A673 (cell line): ENCODE results near the gene INTS15.

ENCODE experiments used
- EZH2 ChIP-seq: fragments of 200-600 bp; sonication (generic); IDR thresholded peaks from 2 replicates; pipeline ENCODE4 v1.6.1; 2017; ENCODE audit warnings: borderline replicate concordance, low read depth, mild to moderate bottlenecking, mixed read lengths, antibody characterized with exemption, low read length; ENCODE audit not compliant: poor library complexity, severe bottlenecking
- TF ChIP-seq, protein P1 (sequence below): fragments of 300-800, 200-600 bp; sonication (generic); conservative IDR thresholded peaks from 2 replicates; pipeline ENCODE4 v1.5.1; 2017; ENCODE audit warnings: low read depth, mild to moderate bottlenecking, antibody characterized with exemption, low read length, moderate library complexity, mixed read lengths

- TF ChIP-seq, protein P1, sequence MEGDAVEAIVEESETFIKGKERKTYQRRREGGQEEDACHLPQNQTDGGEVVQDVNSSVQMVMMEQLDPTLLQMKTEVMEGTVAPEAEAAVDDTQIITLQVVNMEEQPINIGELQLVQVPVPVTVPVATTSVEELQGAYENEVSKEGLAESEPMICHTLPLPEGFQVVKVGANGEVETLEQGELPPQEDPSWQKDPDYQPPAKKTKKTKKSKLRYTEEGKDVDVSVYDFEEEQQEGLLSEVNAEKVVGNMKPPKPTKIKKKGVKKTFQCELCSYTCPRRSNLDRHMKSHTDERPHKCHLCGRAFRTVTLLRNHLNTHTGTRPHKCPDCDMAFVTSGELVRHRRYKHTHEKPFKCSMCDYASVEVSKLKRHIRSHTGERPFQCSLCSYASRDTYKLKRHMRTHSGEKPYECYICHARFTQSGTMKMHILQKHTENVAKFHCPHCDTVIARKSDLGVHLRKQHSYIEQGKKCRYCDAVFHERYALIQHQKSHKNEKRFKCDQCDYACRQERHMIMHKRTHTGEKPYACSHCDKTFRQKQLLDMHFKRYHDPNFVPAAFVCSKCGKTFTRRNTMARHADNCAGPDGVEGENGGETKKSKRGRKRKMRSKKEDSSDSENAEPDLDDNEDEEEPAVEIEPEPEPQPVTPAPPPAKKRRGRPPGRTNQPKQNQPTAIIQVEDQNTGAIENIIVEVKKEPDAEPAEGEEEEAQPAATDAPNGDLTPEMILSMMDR: no peak
- no peak for TF ChIP-seq EZH2
Observed at GRCh38 chr7:6562106-6562505, 27.7 kb upstream of the INTS15 start.
